H9 (cell line): ENCODE measurements around the gene TMEM174. TPM values are rescaled to one million over a fixed set of nuclear protein-coding genes. Genes with fewer than 3 reads are reported as not detected.

Source experiments
- DNase-seq: peaks from one replicate; pipeline ENCODE4 v3.0.0-alpha.2; 2017
- H2AFZ ChIP-seq: one replicate; pipeline ENCODE4 v1.6.1; 2013; ENCODE audit warnings: mild to moderate bottlenecking, low read length, control low read depth, moderate library complexity
- H2AK5ac ChIP-seq: 2 replicates; pipeline ENCODE4 v1.6.1; 2013; ENCODE audit warnings: low read length, control low read depth, mixed read lengths; ENCODE audit not compliant: insufficient read length
- H2BK120ac ChIP-seq: one replicate; pipeline ENCODE4 v1.6.1; 2013; ENCODE audit warnings: low read depth, mild to moderate bottlenecking, low read length, control low read depth, inconsistent platforms; ENCODE audit not compliant: poor library complexity, severe bottlenecking
- H2BK12ac ChIP-seq: 2 replicates; pipeline ENCODE4 v1.6.1; 2013; ENCODE audit warnings: low read length, control low read depth, mixed read lengths, low read depth; ENCODE audit not compliant: insufficient read length
- H2BK15ac ChIP-seq: 2 replicates; pipeline ENCODE4 v1.6.1; 2013; ENCODE audit warnings: low read depth, low read length, control low read depth
- H2BK20ac ChIP-seq: one replicate; pipeline ENCODE4 v1.6.1; 2013; ENCODE audit warnings: low read depth, mild to moderate bottlenecking, low read length, control low read depth, inconsistent platforms; ENCODE audit not compliant: poor library complexity, severe bottlenecking
- H2BK5ac ChIP-seq: 2 replicates; pipeline ENCODE4 v1.6.1; 2013; ENCODE audit warnings: low read length, control low read depth, mixed read lengths; ENCODE audit not compliant: insufficient read length
- H3K14ac ChIP-seq: 2 replicates; pipeline ENCODE4 v1.6.1; 2013; ENCODE audit warnings: low read length, control low read depth; ENCODE audit not compliant: insufficient read depth
- H3K18ac ChIP-seq: 2 replicates; pipeline ENCODE4 v1.6.1; 2013; ENCODE audit warnings: low read depth, mild to moderate bottlenecking, mixed read lengths, low read length, control low read depth; ENCODE audit not compliant: insufficient read length
- H3K23ac ChIP-seq: 2 replicates; pipeline ENCODE4 v1.6.1; 2013; ENCODE audit warnings: low read length, control low read depth, mixed read lengths, low read depth; ENCODE audit not compliant: insufficient read length
- H3K23me2 ChIP-seq: 2 replicates; pipeline ENCODE4 v1.6.1; 2013; ENCODE audit warnings: low read depth, mild to moderate bottlenecking, mixed read lengths, low read length, control low read depth; ENCODE audit not compliant: insufficient read length, poor library complexity, severe bottlenecking
- H3K27ac ChIP-seq: 2 replicates; pipeline ENCODE4 v1.5.1; 2013; ENCODE audit warnings: low read length, control low read depth, mixed read lengths, low read depth; ENCODE audit not compliant: insufficient read length
- H3K27me3 ChIP-seq: 2 replicates; pipeline ENCODE4 v1.6.1; 2013; ENCODE audit warnings: low read length, control low read depth, inconsistent platforms; ENCODE audit not compliant: insufficient read depth
- H3K4ac ChIP-seq: 2 replicates; pipeline ENCODE4 v1.6.1; 2013; ENCODE audit warnings: low read depth, mild to moderate bottlenecking, control low read depth, inconsistent platforms, low read length, moderate library complexity
- H3K4me1 ChIP-seq: 2 replicates; pipeline ENCODE4 v1.6.1; 2013; ENCODE audit warnings: low read length, control low read depth, inconsistent platforms; ENCODE audit not compliant: insufficient read depth
- H3K4me2 ChIP-seq: 2 replicates; pipeline ENCODE4 v1.6.1; 2013; ENCODE audit warnings: low read length, control low read depth, mixed read lengths; ENCODE audit not compliant: insufficient read length, insufficient read depth
- H3K56ac ChIP-seq: 2 replicates; pipeline ENCODE4 v1.6.1; 2013; ENCODE audit warnings: low read depth, mild to moderate bottlenecking, mixed read lengths, low read length, control low read depth; ENCODE audit not compliant: insufficient read length
- H3K79me1 ChIP-seq: 2 replicates; pipeline ENCODE4 v1.6.1; 2013; ENCODE audit warnings: low read depth, mild to moderate bottlenecking, moderate library complexity, low read length, control low read depth, inconsistent platforms; ENCODE audit not compliant: insufficient read depth, poor library complexity, severe bottlenecking
- H3K79me2 ChIP-seq: 2 replicates; pipeline ENCODE4 v1.6.1; 2013; ENCODE audit warnings: low read length, control low read depth, inconsistent platforms; ENCODE audit not compliant: insufficient read depth
- H3K9ac ChIP-seq: 2 replicates; pipeline ENCODE4 v1.6.1; 2013; ENCODE audit warnings: low read length, control low read depth, mixed read lengths; ENCODE audit not compliant: insufficient read length; ENCODE audit errors: extremely low read depth
- H3K9me3 ChIP-seq: one replicate; pipeline ENCODE4 v1.6.1; 2013; ENCODE audit warnings: low read depth, low read length, inconsistent platforms; ENCODE audit not compliant: control insufficient read depth
- H3T11ph ChIP-seq: one replicate; pipeline ENCODE4 v1.6.1; 2013; ENCODE audit warnings: mild to moderate bottlenecking, low read length, control low read depth, inconsistent platforms
- H4K20me1 ChIP-seq: one replicate; pipeline ENCODE4 v1.6.1; 2013; ENCODE audit not compliant: control insufficient read depth, insufficient read length, insufficient read depth
- H4K5ac ChIP-seq: 2 replicates; pipeline ENCODE4 v1.6.1; 2013; ENCODE audit warnings: low read depth, mild to moderate bottlenecking, mixed read lengths, low read length, control low read depth; ENCODE audit not compliant: insufficient read length
- H4K8ac ChIP-seq: replicated peaks from 2 replicates; pipeline ENCODE4 v1.6.1; 2013; ENCODE audit warnings: low read length, control low read depth, mixed read lengths, low read depth; ENCODE audit not compliant: insufficient read length
- H4K91ac ChIP-seq: 2 replicates; pipeline ENCODE4 v1.6.1; 2013; ENCODE audit warnings: low read depth, mild to moderate bottlenecking, moderate library complexity, mixed read lengths, low read length, control low read depth; ENCODE audit not compliant: insufficient read length
- H3K27ac Mint-ChIP-seq, 3 experiments: 2 replicates in 2 of 3; 3 replicates in 1 of 3; pipeline ENCODE4 v1.8.0; 2020 to 2021; ENCODE audit warnings: mixed read lengths in 3 of 3, mild to moderate bottlenecking in 1 of 3, moderate library complexity in 1 of 3
- H3K27me3 Mint-ChIP-seq: 2 replicates; pipeline ENCODE4 v1.8.0; 2021; ENCODE audit warnings: low read depth, mild to moderate bottlenecking, moderate library complexity, mixed read lengths
- H3K36me3 Mint-ChIP-seq, 3 experiments: 2 replicates in 2 of 3; 3 replicates in 1 of 3; pipeline ENCODE4 v1.8.0; 2020 to 2021; ENCODE audit warnings: low read depth in 3 of 3, mixed read lengths in 3 of 3; ENCODE audit not compliant: insufficient read depth in 1 of 3
- H3K4me1 Mint-ChIP-seq, 2 experiments: 2 replicates each; pipeline ENCODE4 v1.8.0; 2020; ENCODE audit warnings: mixed read lengths in 2 of 2
- H3K4me3 Mint-ChIP-seq, 2 experiments: 2 replicates in 1 of 2; 3 replicates in 1 of 2; pipeline ENCODE4 v1.8.0; 2020 to 2021; ENCODE audit warnings: mild to moderate bottlenecking in 2 of 2, mixed read lengths in 2 of 2, moderate library complexity in 1 of 2
- H3K9me3 Mint-ChIP-seq, 2 experiments: 2 replicates in 1 of 2; 3 replicates in 1 of 2; pipeline ENCODE4 v1.8.0; 2020; ENCODE audit warnings: mild to moderate bottlenecking in 2 of 2, mixed read lengths in 2 of 2, moderate library complexity in 1 of 2
- CTCF ChIP-seq: fragments of 200-600 bp; sonication (generic); conservative IDR thresholded peaks from 3 replicates; pipeline ENCODE4 v1.8.0; 2021; ENCODE audit warnings: antibody characterized with exemption, mild to moderate bottlenecking
- WGBS: extraction: QIAGEN DNeasy Blood & Tissue Kit; methylation state at CpG from one replicate; pipeline ENCODE4 v1.1.7; 2013; ENCODE audit warnings: missing lambda C conversion rate, low lambda C conversion rate, mixed read lengths; ENCODE audit not compliant: insufficient read length; ENCODE audit errors: extremely low coverage; 5-methylcytosine and 5-hydroxymethylcytosine counted together
- total RNA-seq: library from RNA; stranded (reverse); gene quantifications from 2 replicates; pipeline ENCODE4 v1.2.1, GENCODE V29; 2021

TMEM174 gene
- total RNA-seq, 1 experiment from 2014 or later: not detected

- no peaks in the 10 kb centered on the region for H3K79me1 ChIP-seq
- H4K91ac ChIP-seq: no peak overlapping the region
- H3K4me2 ChIP-seq: no peak overlapping the region
- no peaks in the 10 kb centered on the region for H4K20me1 ChIP-seq
- H3K23me2 ChIP-seq: no peaks in the 10 kb centered on the region
- Mint-ChIP-seq H3K27me3 (peaks cover 5% of the 10 kb centered on the region), H3K9me3 (no peaks in the 10 kb centered on the region), H3K36me3 (no peaks in the 10 kb centered on the region), H3K27ac (no peak overlapping the region), H3K4me1 (peaks cover 2% of the 10 kb centered on the region in 2 experiments; a peak in 1 of 4 replicates), H3K4me3 (no peak overlapping the region)
- WGBS: no CpG with 5 or more reads among the region's 4 CpGs
- no peaks in the 10 kb centered on the region for H3K9me3 ChIP-seq
- H2BK15ac ChIP-seq: no peak overlapping the region
- H2BK20ac ChIP-seq: no peak overlapping the region
- H2AK5ac ChIP-seq: no peak overlapping the region
- TF ChIP-seq CTCF: no peak
- H3T11ph ChIP-seq: no peak overlapping the region
- H3K9ac ChIP-seq: no peak overlapping the region
- no peaks in the 10 kb centered on the region for H3K4me1 ChIP-seq
- H4K5ac ChIP-seq: no peak overlapping the region
- H3K18ac ChIP-seq: no peak overlapping the region
- H3K27ac ChIP-seq: no peak overlapping the region
- no peak overlapping the region for H3K4ac ChIP-seq
- DNase-seq: no peak
- no peaks in the 10 kb centered on the region for H3K27me3 ChIP-seq
- no peak overlapping the region for H2AFZ ChIP-seq
- no peak overlapping the region for H2BK12ac ChIP-seq
- no peak overlapping the region for H3K56ac ChIP-seq
- no peaks in the 10 kb centered on the region for H3K79me2 ChIP-seq
- H2BK120ac ChIP-seq: no peak overlapping the region
- no peak overlapping the region for H4K8ac ChIP-seq
- no peak overlapping the region for H2BK5ac ChIP-seq
- H3K23ac ChIP-seq: no peak overlapping the region
- H3K14ac ChIP-seq: no peak overlapping the region
These were observed 12.7 kb upstream of the TMEM174 start for GRCh38 chr5:73160239-73160671.
